ENCODE results near the gene HPS4.

DNA sequence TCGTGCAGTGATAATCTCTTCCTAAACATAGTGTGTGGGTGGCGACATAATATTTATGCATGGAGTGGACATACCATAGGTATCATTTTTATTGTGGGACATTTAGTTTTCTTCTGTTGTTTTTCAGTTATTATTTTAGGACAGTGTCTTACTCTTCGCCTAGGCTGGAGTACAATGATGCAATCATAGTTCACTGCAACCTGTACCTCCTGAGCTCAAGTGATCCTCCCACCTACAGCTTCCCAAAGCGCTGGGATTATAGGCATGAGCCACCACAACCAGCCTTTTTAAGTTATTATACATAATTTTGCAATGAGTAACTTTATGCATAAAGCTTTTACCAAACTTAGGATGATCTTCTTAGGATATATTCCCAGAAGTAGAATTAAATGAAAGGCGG, 2.8 kb upstream of the HPS4 start:
- TF ChIP-seq, protein P1, sequence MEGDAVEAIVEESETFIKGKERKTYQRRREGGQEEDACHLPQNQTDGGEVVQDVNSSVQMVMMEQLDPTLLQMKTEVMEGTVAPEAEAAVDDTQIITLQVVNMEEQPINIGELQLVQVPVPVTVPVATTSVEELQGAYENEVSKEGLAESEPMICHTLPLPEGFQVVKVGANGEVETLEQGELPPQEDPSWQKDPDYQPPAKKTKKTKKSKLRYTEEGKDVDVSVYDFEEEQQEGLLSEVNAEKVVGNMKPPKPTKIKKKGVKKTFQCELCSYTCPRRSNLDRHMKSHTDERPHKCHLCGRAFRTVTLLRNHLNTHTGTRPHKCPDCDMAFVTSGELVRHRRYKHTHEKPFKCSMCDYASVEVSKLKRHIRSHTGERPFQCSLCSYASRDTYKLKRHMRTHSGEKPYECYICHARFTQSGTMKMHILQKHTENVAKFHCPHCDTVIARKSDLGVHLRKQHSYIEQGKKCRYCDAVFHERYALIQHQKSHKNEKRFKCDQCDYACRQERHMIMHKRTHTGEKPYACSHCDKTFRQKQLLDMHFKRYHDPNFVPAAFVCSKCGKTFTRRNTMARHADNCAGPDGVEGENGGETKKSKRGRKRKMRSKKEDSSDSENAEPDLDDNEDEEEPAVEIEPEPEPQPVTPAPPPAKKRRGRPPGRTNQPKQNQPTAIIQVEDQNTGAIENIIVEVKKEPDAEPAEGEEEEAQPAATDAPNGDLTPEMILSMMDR (IDR thresholded peaks at IDR 0.05; ENCODE audit: control extremely low read depth in 1 of 3, insufficient read depth in 1 of 3, low read depth in 1 of 3, low read length in 3 of 3), result no peak
- TF ChIP-seq POLR2A (IDR thresholded peaks at IDR 0.05; ENCODE audit: control extremely low read depth in 1 of 2, low read depth in 2 of 2, low read length in 2 of 2), result no peak
- TF ChIP-seq, protein P2, sequence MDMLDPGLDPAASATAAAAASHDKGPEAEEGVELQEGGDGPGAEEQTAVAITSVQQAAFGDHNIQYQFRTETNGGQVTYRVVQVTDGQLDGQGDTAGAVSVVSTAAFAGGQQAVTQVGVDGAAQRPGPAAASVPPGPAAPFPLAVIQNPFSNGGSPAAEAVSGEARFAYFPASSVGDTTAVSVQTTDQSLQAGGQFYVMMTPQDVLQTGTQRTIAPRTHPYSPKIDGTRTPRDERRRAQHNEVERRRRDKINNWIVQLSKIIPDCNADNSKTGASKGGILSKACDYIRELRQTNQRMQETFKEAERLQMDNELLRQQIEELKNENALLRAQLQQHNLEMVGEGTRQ (IDR thresholded peaks at IDR 0.05; ENCODE audit: low read length), result no peak
- no peak for TF ChIP-seq SIN3A (conservative IDR thresholded peaks at IDR 0.05 in 1 of 2, IDR thresholded peaks at IDR 0.05 in 1 of 2; ENCODE audit: low read depth in 1 of 2, low read length in 2 of 2)
- no peak for TF ChIP-seq EP300 (IDR thresholded peaks at IDR 0.05; ENCODE audit: borderline replicate concordance in 1 of 2, low read depth in 2 of 2, low read length in 2 of 2)
- TF ChIP-seq GABPA (IDR thresholded peaks at IDR 0.05; ENCODE audit: borderline replicate concordance, insufficient read depth, low read length), result no peak
- TF ChIP-seq BCL11A (IDR thresholded peaks at IDR 0.05; ENCODE audit: low read depth in 2 of 2, low read length in 2 of 2), result no peak

Data from H1 (cell line).